Choroid plexus epithelial cell (primary cell): ENCODE measurements around the gene LRIT2.

ENCODE experiments used
- DNase-seq: peaks from one replicate; pipeline ENCODE4 v3.0.0-alpha.2; 2010; ENCODE audit warnings: low read depth
- H3K4me3 ChIP-seq: 2 replicates; pipeline ENCODE4 v1.5.1; 2011; ENCODE audit warnings: low read depth, mild to moderate bottlenecking, control low read depth, low read length, moderate library complexity
- TF ChIP-seq, protein P1 (sequence below): conservative IDR thresholded peaks from 2 replicates; pipeline ENCODE4 v1.5.1; 2011; ENCODE audit warnings: low read depth, mild to moderate bottlenecking, control low read depth, inconsistent platforms, low read length, moderate library complexity

LRIT2 gene

DNA sequence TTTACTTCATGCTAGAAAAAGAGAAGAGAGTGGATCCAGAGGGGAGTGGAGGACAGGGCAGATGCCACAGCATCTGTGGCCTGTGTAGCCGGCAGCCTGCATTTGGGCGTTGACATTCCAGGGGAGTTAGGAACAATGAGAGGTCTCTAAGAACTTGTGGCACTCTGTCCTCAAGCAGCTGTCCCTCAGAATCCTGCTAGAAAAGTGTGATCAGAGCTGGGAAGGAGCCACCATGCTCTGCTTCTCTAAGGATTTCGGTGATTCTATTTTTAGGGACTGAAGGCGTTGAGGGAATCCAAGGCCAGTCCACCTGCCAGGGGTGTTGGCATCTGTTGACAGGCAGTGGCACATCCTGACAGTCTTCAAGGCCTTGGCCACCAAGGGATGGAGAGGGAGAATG lies 7.6 kb downstream of the LRIT2 start:
- TF ChIP-seq, protein P1, sequence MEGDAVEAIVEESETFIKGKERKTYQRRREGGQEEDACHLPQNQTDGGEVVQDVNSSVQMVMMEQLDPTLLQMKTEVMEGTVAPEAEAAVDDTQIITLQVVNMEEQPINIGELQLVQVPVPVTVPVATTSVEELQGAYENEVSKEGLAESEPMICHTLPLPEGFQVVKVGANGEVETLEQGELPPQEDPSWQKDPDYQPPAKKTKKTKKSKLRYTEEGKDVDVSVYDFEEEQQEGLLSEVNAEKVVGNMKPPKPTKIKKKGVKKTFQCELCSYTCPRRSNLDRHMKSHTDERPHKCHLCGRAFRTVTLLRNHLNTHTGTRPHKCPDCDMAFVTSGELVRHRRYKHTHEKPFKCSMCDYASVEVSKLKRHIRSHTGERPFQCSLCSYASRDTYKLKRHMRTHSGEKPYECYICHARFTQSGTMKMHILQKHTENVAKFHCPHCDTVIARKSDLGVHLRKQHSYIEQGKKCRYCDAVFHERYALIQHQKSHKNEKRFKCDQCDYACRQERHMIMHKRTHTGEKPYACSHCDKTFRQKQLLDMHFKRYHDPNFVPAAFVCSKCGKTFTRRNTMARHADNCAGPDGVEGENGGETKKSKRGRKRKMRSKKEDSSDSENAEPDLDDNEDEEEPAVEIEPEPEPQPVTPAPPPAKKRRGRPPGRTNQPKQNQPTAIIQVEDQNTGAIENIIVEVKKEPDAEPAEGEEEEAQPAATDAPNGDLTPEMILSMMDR: no peak
- no peak overlapping the region for H3K4me3 ChIP-seq
- DNase-seq: no peak

DNA sequence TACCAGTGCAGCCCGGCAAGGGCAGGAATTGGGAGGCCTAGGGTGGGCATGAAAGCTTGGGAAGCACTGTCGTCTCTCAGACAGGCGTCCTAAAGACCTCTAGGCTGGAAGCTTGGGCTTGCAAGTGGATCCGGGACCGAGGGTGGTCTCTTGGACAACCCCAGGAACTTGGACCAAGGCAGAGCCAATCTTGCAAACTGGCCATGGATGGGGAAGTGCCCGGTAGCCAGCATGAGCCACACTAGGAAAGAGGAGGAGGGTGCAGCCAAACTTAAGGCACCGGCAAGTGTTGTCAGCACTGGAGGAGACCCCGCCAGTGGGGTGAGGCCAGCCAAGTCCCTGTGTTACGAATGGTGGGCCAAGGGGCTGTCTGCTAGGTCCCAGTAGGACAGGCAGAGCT lies 8.5 kb downstream of the LRIT2 start:
- no peak overlapping the region for H3K4me3 ChIP-seq
- DNase-seq: no peak
- TF ChIP-seq, protein P1: no peak

DNA sequence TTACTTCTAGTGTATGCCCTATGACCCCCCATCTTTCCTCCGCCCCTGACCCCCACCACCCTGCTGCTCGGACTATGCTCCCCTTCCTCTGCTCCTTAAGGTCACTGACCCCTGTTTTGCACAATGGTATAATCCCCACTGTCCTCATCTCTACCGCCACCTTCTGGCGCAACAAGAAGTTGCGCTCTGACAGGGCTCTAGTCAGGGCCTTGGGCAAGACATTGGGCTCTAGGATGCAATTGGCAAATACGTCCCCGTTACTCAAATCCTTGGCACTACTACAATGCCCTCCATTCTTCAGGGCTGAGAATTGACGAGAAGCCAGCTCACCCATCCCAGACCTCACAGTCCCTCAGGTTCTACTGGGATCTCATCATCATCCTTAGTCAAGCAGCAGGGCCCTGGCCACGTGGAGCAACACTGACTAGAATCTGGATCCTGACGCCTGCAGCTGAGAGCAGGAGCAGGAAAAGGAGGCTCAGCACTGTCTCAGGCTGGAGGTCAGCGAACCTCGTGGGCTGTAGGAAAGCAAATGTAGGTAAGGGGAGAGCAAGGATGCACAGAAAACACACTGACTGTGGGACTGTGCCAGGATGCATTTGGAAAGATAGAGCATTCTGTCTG lies 10.6 kb downstream of the LRIT2 start:
- TF ChIP-seq, protein P1: peak; percentile 54
- H3K4me3 ChIP-seq: no peak overlapping the region
- peak; percentile 9 for DNase-seq

DNA sequence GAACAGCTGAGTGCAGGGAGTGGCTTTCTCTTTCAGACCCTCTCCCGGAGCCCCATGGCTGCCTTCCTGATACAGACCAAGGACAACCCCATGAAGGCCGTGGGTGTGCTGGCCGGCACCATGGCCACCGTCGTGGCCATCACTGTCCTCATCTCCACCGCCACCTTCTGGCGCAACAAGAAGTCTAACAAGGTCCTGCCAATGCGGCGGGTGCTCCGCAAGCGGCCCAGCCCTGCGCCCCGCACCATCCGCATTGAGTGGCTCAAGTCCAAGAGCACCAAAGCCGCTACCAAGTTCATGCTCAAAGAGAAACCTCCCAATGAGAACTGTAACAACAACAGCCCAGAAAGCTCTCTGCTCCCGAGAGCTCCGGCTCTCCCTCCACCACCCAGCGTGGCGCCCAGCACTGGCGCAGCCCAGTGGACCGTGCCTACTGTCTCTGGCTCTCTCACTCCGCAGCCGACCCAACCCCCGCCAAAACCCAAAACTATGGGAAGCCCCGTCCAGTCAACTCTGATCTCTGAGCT lies 11.2 kb downstream of the LRIT2 start:
- TF ChIP-seq, protein P1: no peak
- no peak for DNase-seq
- H3K4me3 ChIP-seq: no peak overlapping the region

DNA sequence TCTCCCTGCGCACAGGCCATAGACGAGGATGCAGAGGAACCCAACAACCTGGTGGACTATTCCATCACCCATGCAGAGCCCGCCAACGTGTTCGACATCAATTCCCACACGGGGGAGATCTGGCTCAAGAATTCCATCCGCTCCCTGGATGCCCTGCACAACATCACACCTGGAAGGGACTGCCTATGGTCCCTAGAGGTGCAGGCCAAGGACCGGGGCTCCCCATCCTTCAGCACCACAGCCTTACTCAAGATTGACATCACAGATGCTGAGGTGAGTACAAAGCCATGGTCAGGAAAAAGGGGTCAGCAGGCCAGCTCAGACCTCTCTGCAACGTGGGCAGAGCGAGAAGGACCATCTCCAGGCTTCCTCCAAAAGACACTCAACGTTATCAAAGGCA lies 12.3 kb downstream of the LRIT2 start:
- no peak for DNase-seq
- no peak overlapping the region for H3K4me3 ChIP-seq
- TF ChIP-seq, protein P1: no peak

DNA sequence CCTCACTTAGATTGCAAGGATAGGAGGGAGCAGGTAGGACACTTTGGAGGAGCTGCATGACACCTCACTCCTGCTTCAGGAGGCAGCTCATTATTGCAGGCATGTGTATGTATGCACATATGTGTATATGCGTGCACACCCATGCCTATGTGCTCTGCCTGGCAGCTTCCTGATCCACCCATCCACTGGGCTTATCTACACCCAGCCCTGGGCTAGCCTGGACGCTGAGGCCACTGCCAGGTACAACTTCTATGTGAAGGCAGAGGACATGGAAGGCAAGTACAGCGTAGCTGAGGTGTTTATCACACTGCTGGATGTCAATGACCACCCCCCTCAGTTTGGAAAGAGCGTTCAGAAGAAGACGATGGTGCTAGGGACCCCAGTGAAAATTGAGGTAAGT lies 13.3 kb downstream of the LRIT2 start:
- DNase-seq: no peak
- TF ChIP-seq, protein P1: no peak
- no peak overlapping the region for H3K4me3 ChIP-seq

DNA sequence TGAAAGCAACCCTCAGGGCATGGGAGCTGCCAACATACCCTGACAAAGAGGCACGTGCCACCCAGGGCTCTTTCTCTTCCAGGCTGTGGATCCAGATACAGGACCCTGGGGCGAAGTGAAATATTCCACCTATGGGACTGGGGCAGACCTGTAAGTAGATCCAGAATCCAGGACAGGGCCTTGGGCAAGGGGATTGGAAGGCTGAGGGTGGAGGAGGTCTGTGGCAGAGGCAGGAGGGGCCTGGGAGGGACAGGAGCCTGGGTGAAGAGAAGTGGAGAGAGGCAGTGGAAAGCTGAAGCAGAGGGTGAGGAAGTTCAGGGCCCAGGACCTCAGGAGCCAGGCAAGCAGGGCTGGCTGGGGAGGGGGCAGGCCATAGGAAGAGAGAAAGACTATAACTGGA lies 13.8 kb downstream of the LRIT2 start:
- DNase-seq: no peak
- no peak overlapping the region for H3K4me3 ChIP-seq
- TF ChIP-seq, protein P1: no peak
